Mesenchymal stem cell (in vitro differentiated cells and primary cell): ENCODE measurements around the gene ERCC6L2.

Source experiments
- DNase-seq: peaks from one replicate; pipeline ENCODE4 v3.0.0-alpha.2; 2013
- H2AFZ ChIP-seq: one replicate; pipeline ENCODE4 v1.6.1; 2013; ENCODE audit warnings: low read depth, mild to moderate bottlenecking, control low read depth, inconsistent platforms, low read length, moderate library complexity
- H2AK5ac ChIP-seq: 2 replicates; pipeline ENCODE4 v1.6.1; 2013; ENCODE audit warnings: low read length, moderate library complexity, mild to moderate bottlenecking, inconsistent platforms; ENCODE audit not compliant: severe bottlenecking
- H2BK120ac ChIP-seq: one replicate; pipeline ENCODE4 v1.6.1; 2013; ENCODE audit warnings: low read depth, mild to moderate bottlenecking, inconsistent platforms, low read length, moderate library complexity
- H2BK12ac ChIP-seq, 2 experiments: one replicate each; pipeline ENCODE4 v1.6.1; 2013; ENCODE audit warnings: inconsistent platforms in 2 of 2, low read length in 2 of 2, mild to moderate bottlenecking in 2 of 2, moderate library complexity in 2 of 2, control low read depth in 1 of 2
- H2BK15ac ChIP-seq: one replicate; pipeline ENCODE4 v1.6.1; 2013; ENCODE audit warnings: mild to moderate bottlenecking, low read depth, inconsistent platforms; ENCODE audit not compliant: poor library complexity, severe bottlenecking
- H2BK5ac ChIP-seq: 2 replicates; pipeline ENCODE4 v1.6.1; 2013; ENCODE audit warnings: low read depth, mild to moderate bottlenecking, low read length, control low read depth, inconsistent platforms; ENCODE audit not compliant: poor library complexity, severe bottlenecking
- H3K14ac ChIP-seq, 2 experiments: one replicate each; pipeline ENCODE4 v1.6.1; 2013; ENCODE audit warnings: inconsistent platforms in 2 of 2, low read length in 2 of 2, control low read depth in 1 of 2, mild to moderate bottlenecking in 1 of 2, moderate library complexity in 1 of 2
- H3K18ac ChIP-seq, 2 experiments: one replicate each; pipeline ENCODE4 v1.6.1; 2013; ENCODE audit warnings: inconsistent platforms in 2 of 2, low read length in 2 of 2, control low read depth in 1 of 2, low read depth in 1 of 2, mild to moderate bottlenecking in 1 of 2
- H3K23ac ChIP-seq, 2 experiments: one replicate each; pipeline ENCODE4 v1.6.1; 2013; ENCODE audit warnings: inconsistent platforms in 2 of 2, low read length in 2 of 2, mild to moderate bottlenecking in 2 of 2, moderate library complexity in 2 of 2, control low read depth in 1 of 2
- H3K27ac ChIP-seq: 2 replicates; pipeline ENCODE4 v1.5.1; 2013; ENCODE audit warnings: mild to moderate bottlenecking, moderate library complexity, low read length, control low read depth, inconsistent platforms; ENCODE audit not compliant: poor library complexity, severe bottlenecking
- H3K27me3 ChIP-seq, 2 experiments: 2 replicates each; pipeline versions ENCODE4 v1.6.1 to v1.7.0; 2013; ENCODE audit warnings: low read length in 2 of 2, mild to moderate bottlenecking in 2 of 2, moderate library complexity in 2 of 2, control low read depth in 1 of 2, inconsistent platforms in 1 of 2; ENCODE audit not compliant: control insufficient read depth in 1 of 2, insufficient read depth in 1 of 2
- H3K36me3 ChIP-seq, 2 experiments: 2 replicates each; pipeline versions ENCODE4 v1.6.1 to v1.7.0; 2013; ENCODE audit warnings: low read length in 2 of 2, control low read depth in 1 of 2, inconsistent platforms in 1 of 2, low read depth in 1 of 2, mild to moderate bottlenecking in 1 of 2; ENCODE audit not compliant: insufficient read depth in 2 of 2, control insufficient read depth in 1 of 2
- H3K4ac ChIP-seq, 2 experiments: one replicate each; pipeline ENCODE4 v1.6.1; 2013; ENCODE audit warnings: inconsistent platforms in 2 of 2, low read length in 2 of 2, mild to moderate bottlenecking in 2 of 2, moderate library complexity in 2 of 2, control low read depth in 1 of 2, low read depth in 1 of 2
- H3K4me1 ChIP-seq: 2 replicates; pipeline ENCODE4 v1.6.1; 2013; ENCODE audit warnings: low read depth, low read length, control low read depth; ENCODE audit not compliant: control insufficient read depth, insufficient read depth
- H3K4me2 ChIP-seq: 2 replicates; pipeline ENCODE4 v1.6.1; 2013; ENCODE audit warnings: low read length, mild to moderate bottlenecking, inconsistent platforms; ENCODE audit not compliant: poor library complexity, severe bottlenecking
- H3K4me3 ChIP-seq, 2 experiments: 2 replicates each; pipeline versions ENCODE4 v1.5.1 to v1.7.0; 2013; ENCODE audit warnings: low read length in 2 of 2, mild to moderate bottlenecking in 2 of 2, control low read depth in 1 of 2, low read depth in 1 of 2; ENCODE audit not compliant: insufficient read depth in 1 of 2
- H3K79me1 ChIP-seq: replicated peaks from 2 replicates; pipeline ENCODE4 v1.6.1; 2013; ENCODE audit warnings: mild to moderate bottlenecking, control low read depth, low read length, inconsistent platforms; ENCODE audit not compliant: poor library complexity, severe bottlenecking
- H3K9ac ChIP-seq: 2 replicates; pipeline ENCODE4 v1.7.0; 2013; ENCODE audit warnings: mild to moderate bottlenecking, low read length, moderate library complexity
- H3K9me3 ChIP-seq: 2 replicates; pipeline ENCODE4 v1.7.0; 2013; ENCODE audit warnings: mild to moderate bottlenecking, low read length; ENCODE audit not compliant: control insufficient read depth
- H4K8ac ChIP-seq: one replicate; pipeline ENCODE4 v1.6.1; 2013; ENCODE audit warnings: inconsistent platforms, mild to moderate bottlenecking, low read length, moderate library complexity
- H4K91ac ChIP-seq: one replicate; pipeline ENCODE4 v1.6.1; 2013; ENCODE audit warnings: mild to moderate bottlenecking, low read length, inconsistent platforms
- WGBS: methylation state at CpG from one replicate; pipeline ENCODE4 v1.1.7; 2013; ENCODE audit warnings: mixed read lengths; 5-methylcytosine and 5-hydroxymethylcytosine counted together

Gene ERCC6L2

GRCh38 chr9:96008502-96009222 is 133.2 kb downstream of the ERCC6L2 start:
- Histone ChIP-seq H3K27ac (no peak overlapping the region), H2BK5ac (no peak overlapping the region), H3K23ac (no peak overlapping the region), H2BK15ac (no peak overlapping the region), H4K8ac (no peak overlapping the region), H3K9ac (no peak overlapping the region), H2AFZ (no peak overlapping the region), H3K14ac (no peak overlapping the region), H3K4ac (no peak overlapping the region), H2BK120ac (no peak overlapping the region), H3K18ac (no peak overlapping the region), H4K91ac (no peak overlapping the region), H3K4me1 (peaks cover 3% of the 10 kb centered on the region), H3K4me3 (no peak overlapping the region), H2AK5ac (no peak overlapping the region), H3K36me3 (peaks cover 8 to 60% of the 10 kb centered on the region in 2 experiments), H3K79me1 (no peaks in the 10 kb centered on the region), H3K4me2 (no peak overlapping the region), H2BK12ac (no peak overlapping the region), H3K27me3 (no peaks in the 10 kb centered on the region), H3K9me3 (no peaks in the 10 kb centered on the region)
- 92% methylated on average over 12 of the region's 12 CpGs for WGBS
- DNase-seq, result no peak

GRCh38 chr9:96009223-96009602 is 133.7 kb downstream of the ERCC6L2 start:
- no CpG with 5 or more reads among the region's 2 CpGs for WGBS
- no peaks in the 10 kb centered on the region for H3K9me3 ChIP-seq

GRCh38 chr9:96009690-96010472 is 134.4 kb downstream of the ERCC6L2 start:
- H3K18ac ChIP-seq, result no peak overlapping the region
- H4K8ac ChIP-seq, result no peak overlapping the region
- DNase-seq, result no peak
- no peak overlapping the region for H2BK12ac ChIP-seq
- H3K14ac ChIP-seq, result no peak overlapping the region
- H3K4me3 ChIP-seq, result no peak overlapping the region
- no peak overlapping the region for H4K91ac ChIP-seq
- no peaks in the 10 kb centered on the region for H3K9me3 ChIP-seq
- no peak overlapping the region for H3K27ac ChIP-seq
- peaks cover 11 to 59% of the 10 kb centered on the region in 2 experiments for H3K36me3 ChIP-seq
- H2BK5ac ChIP-seq, result no peak overlapping the region
- H2AFZ ChIP-seq, result no peak overlapping the region
- H3K27me3 ChIP-seq, result no peaks in the 10 kb centered on the region
- H2BK120ac ChIP-seq, result no peak overlapping the region
- H2AK5ac ChIP-seq, result no peak overlapping the region
- no peak overlapping the region for H3K4me2 ChIP-seq
- no peak overlapping the region for H3K4ac ChIP-seq
- H3K79me1 ChIP-seq, result no peaks in the 10 kb centered on the region
- 96% methylated on average over 4 of the region's 4 CpGs for WGBS
- H2BK15ac ChIP-seq, result no peak overlapping the region
- no peak overlapping the region for H3K9ac ChIP-seq
- H3K23ac ChIP-seq, result no peak overlapping the region
- H3K4me1 ChIP-seq, result peaks cover 3% of the 10 kb centered on the region

More at GRCh38 chr9:96009223-96009602, 133.7 kb downstream of the ERCC6L2 start:
- H4K8ac ChIP-seq, result no peak overlapping the region
- H3K27me3 ChIP-seq, result no peaks in the 10 kb centered on the region
- H3K18ac ChIP-seq, result no peak overlapping the region
- H3K23ac ChIP-seq, result no peak overlapping the region
- H3K4me1 ChIP-seq, result peaks cover 3% of the 10 kb centered on the region
- H3K4ac ChIP-seq, result no peak overlapping the region
- no peak overlapping the region for H2AFZ ChIP-seq
- H3K9ac ChIP-seq, result no peak overlapping the region
- H3K4me2 ChIP-seq, result no peak overlapping the region
- no peak overlapping the region for H2BK5ac ChIP-seq
- DNase-seq, result no peak
- no peak overlapping the region for H3K27ac ChIP-seq
- no peak overlapping the region for H2BK120ac ChIP-seq
- H2BK15ac ChIP-seq, result no peak overlapping the region
- H3K36me3 ChIP-seq, result peaks cover 11 to 61% of the 10 kb centered on the region in 2 experiments
- no peak overlapping the region for H3K4me3 ChIP-seq
- no peak overlapping the region for H4K91ac ChIP-seq
- H2BK12ac ChIP-seq, result no peak overlapping the region
- H3K14ac ChIP-seq, result no peak overlapping the region
- H3K79me1 ChIP-seq, result no peaks in the 10 kb centered on the region
- H2AK5ac ChIP-seq, result no peak overlapping the region

- H2AFZ ChIP-seq, result no peak overlapping the region
- no peak overlapping the region for H3K4ac ChIP-seq
- no peak overlapping the region for H3K27ac ChIP-seq
- H3K4me3 ChIP-seq, result no peak overlapping the region
- H3K14ac ChIP-seq, result no peak overlapping the region
- no peak overlapping the region for H2BK15ac ChIP-seq
- H4K91ac ChIP-seq, result no peak overlapping the region
- H3K4me2 ChIP-seq, result no peak overlapping the region
- no peaks in the 10 kb centered on the region for H3K4me1 ChIP-seq
- no peak overlapping the region for H2AK5ac ChIP-seq
- H3K79me1 ChIP-seq, result no peaks in the 10 kb centered on the region
- 97% methylated on average over 6 of the region's 6 CpGs for WGBS
- no peak overlapping the region for H3K23ac ChIP-seq
- H3K9me3 ChIP-seq, result no peaks in the 10 kb centered on the region
- H2BK5ac ChIP-seq, result no peak overlapping the region
- H2BK12ac ChIP-seq, result no peak overlapping the region
- no peak overlapping the region for H2BK120ac ChIP-seq
- H4K8ac ChIP-seq, result no peak overlapping the region
- no peaks in the 10 kb centered on the region for H3K27me3 ChIP-seq
- H3K18ac ChIP-seq, result no peak overlapping the region
- H3K9ac ChIP-seq, result no peak overlapping the region
- no peak for DNase-seq
- peaks cover 18 to 53% of the 10 kb centered on the region in 2 experiments for H3K36me3 ChIP-seq
Measured at GRCh38 chr9:96014078-96014477, 138.6 kb downstream of the ERCC6L2 start.
